Astrocyte (in vitro differentiated cells and primary cell): Measurements from ENCODE around the gene NTSR1.

Experiments used
- EZH2 ChIP-seq: IDR thresholded peaks from 2 replicates; pipeline ENCODE4 v1.6.1; 2012; ENCODE audit warnings: mild to moderate bottlenecking, low read length, inconsistent platforms; ENCODE audit not compliant: insufficient read depth
- TF ChIP-seq, protein P1 (sequence below): IDR thresholded peaks from 2 replicates; pipeline ENCODE4 v1.5.1; 2011; ENCODE audit warnings: low read depth, mild to moderate bottlenecking, inconsistent platforms, low read length, moderate library complexity; ENCODE audit not compliant: insufficient read depth

DNA sequence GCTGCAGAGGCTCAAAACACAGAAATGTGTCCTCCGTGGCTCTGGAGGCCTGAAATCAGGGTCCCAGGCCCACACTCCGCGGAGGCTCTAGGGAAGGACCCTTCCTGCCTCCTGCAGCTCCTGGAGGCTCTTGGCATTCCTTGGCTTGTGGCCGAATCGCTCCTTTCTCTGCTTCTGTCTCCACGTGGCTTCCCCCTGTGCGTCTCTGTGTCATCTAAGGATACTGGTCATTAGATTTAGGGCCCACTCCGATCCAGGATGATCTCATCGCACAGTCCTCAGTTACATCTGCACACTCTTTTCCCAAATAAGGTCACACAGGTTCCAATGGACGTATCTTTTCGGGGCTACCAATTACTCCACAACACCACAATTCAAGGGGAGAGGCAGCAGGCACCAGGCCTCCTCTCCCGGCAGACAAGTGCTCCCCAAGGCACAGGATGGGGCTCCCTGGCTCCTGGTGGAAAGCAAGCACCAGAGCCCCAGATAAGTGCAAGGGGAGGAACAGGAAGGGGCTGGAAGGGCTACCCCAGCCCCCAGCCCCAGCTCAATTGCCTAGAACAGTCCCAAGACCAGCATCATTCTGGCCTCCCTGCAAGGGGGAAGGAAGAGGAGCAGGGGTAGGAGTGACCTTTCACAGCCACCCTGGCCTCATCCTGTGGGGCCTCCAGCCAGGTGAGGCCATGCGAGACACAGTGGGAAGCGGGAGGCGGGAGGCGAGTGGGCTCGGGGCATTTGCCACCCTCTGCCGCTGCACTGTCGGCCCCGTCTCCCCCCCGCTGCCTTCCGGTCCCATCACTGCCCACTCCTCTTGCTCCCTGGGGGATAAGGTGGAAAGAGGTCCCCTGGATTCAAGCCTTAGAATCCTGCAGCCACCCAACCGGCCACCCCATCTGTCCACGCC is 16.3 kb downstream of the NTSR1 start:
- TF ChIP-seq, protein P1, sequence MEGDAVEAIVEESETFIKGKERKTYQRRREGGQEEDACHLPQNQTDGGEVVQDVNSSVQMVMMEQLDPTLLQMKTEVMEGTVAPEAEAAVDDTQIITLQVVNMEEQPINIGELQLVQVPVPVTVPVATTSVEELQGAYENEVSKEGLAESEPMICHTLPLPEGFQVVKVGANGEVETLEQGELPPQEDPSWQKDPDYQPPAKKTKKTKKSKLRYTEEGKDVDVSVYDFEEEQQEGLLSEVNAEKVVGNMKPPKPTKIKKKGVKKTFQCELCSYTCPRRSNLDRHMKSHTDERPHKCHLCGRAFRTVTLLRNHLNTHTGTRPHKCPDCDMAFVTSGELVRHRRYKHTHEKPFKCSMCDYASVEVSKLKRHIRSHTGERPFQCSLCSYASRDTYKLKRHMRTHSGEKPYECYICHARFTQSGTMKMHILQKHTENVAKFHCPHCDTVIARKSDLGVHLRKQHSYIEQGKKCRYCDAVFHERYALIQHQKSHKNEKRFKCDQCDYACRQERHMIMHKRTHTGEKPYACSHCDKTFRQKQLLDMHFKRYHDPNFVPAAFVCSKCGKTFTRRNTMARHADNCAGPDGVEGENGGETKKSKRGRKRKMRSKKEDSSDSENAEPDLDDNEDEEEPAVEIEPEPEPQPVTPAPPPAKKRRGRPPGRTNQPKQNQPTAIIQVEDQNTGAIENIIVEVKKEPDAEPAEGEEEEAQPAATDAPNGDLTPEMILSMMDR, result no peak
- no peak for TF ChIP-seq EZH2
